ENCODE results near the gene FCHSD2.

The FCHSD2 gene

DNA sequence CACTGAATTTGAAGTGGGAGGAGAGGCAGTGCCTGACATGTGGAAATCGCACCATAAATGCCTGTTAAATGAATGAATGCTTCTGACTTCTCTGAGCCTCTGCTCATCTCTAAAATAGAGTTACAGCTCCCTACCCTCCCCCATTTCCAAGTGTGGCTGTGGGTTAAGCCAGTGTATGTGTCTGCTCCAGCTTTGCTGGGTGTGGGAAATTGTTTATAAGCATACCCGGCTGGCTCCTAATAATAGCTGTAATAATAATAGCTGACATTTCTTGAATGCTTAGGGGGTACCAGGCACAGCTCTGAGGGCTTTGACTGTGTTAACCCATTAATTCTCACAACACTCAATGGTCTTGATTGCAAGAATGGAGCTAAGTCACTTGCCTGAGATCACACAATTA lies 7.0 kb upstream of the FCHSD2 start:
- no peak for DNase-seq (ENCODE audit: low read depth, low spot score)
- no CpG with 5 or more reads among the region's 2 CpGs for WGBS (ENCODE audit: insufficient coverage, insufficient read length)
- no peak overlapping the region for H3K27ac ChIP-seq (ENCODE audit: low read length)

DNA sequence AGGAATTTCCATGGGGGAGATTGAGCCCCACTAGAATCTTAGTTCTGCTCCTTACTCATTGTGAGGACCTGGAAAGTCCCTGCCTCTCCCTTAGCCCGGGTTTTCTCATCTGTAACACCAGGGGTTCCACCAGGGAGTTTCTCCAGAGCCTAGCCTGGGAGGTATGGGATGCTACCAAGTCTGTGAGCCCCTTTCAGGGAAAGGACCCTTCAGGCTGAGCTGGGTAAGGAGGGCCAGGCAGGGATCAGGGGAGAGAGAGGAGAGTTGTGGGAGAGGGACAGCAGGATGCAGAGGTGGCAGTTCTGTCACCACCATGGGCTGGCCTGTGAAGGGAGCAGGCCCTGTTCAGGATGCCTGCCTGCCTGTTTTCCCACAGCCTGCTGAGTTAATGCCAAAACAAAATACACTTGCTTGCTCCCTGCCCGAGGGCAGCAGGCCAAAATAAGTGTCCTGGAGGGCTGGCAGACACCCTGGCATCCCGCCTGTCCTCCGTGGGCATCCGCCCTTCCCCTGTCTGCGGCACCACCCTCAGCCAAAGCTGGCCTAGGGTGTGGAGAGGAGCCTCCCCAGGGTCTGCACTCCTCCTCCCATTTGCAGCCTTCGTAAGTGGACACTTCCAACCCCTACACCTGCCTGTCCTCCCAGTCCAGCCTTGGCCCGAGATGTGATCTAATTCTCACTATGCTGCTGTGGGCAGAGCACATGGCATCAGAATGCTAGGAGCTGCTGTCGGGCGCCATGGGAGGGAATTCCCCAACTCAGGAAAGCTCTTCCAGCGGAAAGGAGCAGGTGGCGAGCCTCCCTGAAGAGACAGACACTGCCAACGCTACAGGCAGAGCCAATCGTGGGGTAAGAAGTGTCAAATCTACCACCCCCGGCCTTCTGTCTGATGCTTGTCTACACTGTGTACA lies 5.9 kb upstream of the FCHSD2 start:
- Histone ChIP-seq H3K27ac (ENCODE audit: low read length) (no peak overlapping the region), H3K4me3 (ENCODE audit: low read length) (no peak overlapping the region), H3K27me3 (ENCODE audit: control insufficient read depth, insufficient read depth, low read length) (no peaks in the 10 kb centered on the region), H3K9me3 (ENCODE audit: control insufficient read depth, insufficient read depth, low read length) (no peaks in the 10 kb centered on the region), H3K4me1 (ENCODE audit: control insufficient read depth, insufficient read depth, low read length) (peaks cover 7% of the 10 kb centered on the region), H3K36me3 (ENCODE audit: control insufficient read depth, insufficient read depth, low read length) (no peaks in the 10 kb centered on the region)
- WGBS (ENCODE audit: insufficient coverage, insufficient read length) = no CpG with 5 or more reads among the region's 15 CpGs
- no peak for DNase-seq (ENCODE audit: low read depth, low spot score)

More for the DNA sequence above, 7.0 kb upstream of the FCHSD2 start:
- H3K4me1 ChIP-seq (ENCODE audit: control insufficient read depth, insufficient read depth, low read length) = peaks cover 9% of the 10 kb centered on the region
- H3K4me3 ChIP-seq (ENCODE audit: low read length) = no peak overlapping the region
- H3K9me3 ChIP-seq (ENCODE audit: control insufficient read depth, insufficient read depth, low read length) = no peaks in the 10 kb centered on the region
- no peaks in the 10 kb centered on the region for H3K36me3 ChIP-seq (ENCODE audit: control insufficient read depth, insufficient read depth, low read length)
- H3K27me3 ChIP-seq (ENCODE audit: control insufficient read depth, insufficient read depth, low read length) = no peaks in the 10 kb centered on the region

DNA sequence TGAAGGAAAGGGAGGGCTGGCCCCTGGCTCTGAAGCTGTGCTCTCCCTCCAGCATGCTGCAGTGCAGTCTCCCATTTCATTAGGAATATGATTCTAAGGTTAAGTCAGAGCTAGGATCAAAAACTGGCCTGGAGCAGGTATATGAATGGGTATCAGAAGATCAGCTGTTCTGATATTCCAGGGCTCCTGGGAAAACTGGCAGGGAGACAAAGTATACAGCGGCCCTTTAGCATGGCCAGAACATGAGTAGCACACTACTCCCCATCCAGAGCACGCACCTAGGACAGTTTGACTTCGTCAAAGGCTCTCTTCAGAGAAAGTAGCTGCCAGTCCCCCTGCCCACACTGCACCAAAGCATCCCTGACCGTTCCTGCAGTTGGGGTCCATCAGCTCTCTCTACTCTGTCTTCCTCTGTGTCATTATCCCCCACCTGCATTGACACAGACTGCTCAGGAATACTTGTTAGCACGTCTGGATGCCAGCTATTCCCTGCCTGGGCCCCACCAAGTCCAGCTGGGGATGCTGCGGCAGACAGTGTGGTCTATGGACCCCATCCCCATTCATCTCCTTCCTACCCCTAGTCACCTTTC lies 4.0 kb upstream of the FCHSD2 start:
- no peak overlapping the region for H3K27ac ChIP-seq (ENCODE audit: low read length)
- no peak overlapping the region for H3K4me3 ChIP-seq (ENCODE audit: low read length)
- H3K4me1 ChIP-seq (ENCODE audit: control insufficient read depth, insufficient read depth, low read length) = no peaks in the 10 kb centered on the region
- no CpG with 5 or more reads among the region's 6 CpGs for WGBS (ENCODE audit: insufficient coverage, insufficient read length)
- H3K27me3 ChIP-seq (ENCODE audit: control insufficient read depth, insufficient read depth, low read length) = no peaks in the 10 kb centered on the region
- no peak for DNase-seq (ENCODE audit: low read depth, low spot score)
- no peaks in the 10 kb centered on the region for H3K9me3 ChIP-seq (ENCODE audit: control insufficient read depth, insufficient read depth, low read length)
- no peaks in the 10 kb centered on the region for H3K36me3 ChIP-seq (ENCODE audit: control insufficient read depth, insufficient read depth, low read length)

DNA sequence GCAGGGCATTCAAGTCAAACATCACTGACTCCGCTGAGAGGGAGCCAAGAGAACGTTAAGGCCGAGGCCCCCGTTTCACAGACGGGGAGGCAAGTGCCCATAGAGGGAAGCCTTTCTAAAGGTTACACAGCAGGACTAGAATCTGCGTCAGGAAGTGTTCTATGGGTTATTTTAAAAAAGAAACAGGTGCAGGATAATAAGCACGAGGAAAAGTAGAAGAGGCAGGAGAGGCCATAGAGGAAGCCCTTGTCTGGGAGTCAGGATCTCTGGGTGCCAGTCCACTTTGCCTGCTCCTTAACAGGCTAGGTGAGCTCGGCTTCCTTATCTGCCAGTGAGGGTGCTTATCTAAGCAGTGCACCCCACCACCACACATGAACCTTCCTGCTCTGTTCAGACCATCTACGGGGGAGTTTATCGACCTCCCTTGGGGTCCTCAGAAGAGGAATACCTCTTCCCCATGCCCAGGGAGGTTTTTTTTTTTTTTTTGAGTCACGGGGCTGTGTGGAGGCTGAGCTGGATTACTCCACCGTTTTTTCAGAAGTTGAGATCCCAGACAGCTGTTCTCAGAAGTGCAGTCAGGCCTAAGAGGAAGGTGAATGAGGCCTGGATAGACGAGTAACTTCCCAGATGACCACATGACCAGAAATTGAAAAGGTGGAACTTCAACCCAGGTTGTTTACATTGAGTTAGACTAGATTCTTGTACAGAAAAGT lies 1.2 kb upstream of the FCHSD2 start:
- peak overlapping the region; percentile 52; the same call in 1 of the 2 replicates for H3K4me3 ChIP-seq (ENCODE audit: low read length)
- no peaks in the 10 kb centered on the region for H3K36me3 ChIP-seq (ENCODE audit: control insufficient read depth, insufficient read depth, low read length)
- H3K9me3 ChIP-seq (ENCODE audit: control insufficient read depth, insufficient read depth, low read length) = no peaks in the 10 kb centered on the region
- WGBS (ENCODE audit: insufficient coverage, insufficient read length) = no CpG with 5 or more reads among the region's 13 CpGs
- DNase-seq (ENCODE audit: low read depth, low spot score) = no peak
- no peak overlapping the region for H3K27ac ChIP-seq (ENCODE audit: low read length)
- H3K4me1 ChIP-seq (ENCODE audit: control insufficient read depth, insufficient read depth, low read length) = 0 out of 2 replicates have a peak, but pooled peaks cover 2% of the 10 kb centered on the region
- H3K27me3 ChIP-seq (ENCODE audit: control insufficient read depth, insufficient read depth, low read length) = peaks cover 3% of the 10 kb centered on the region; the same call in 1 of the 2 replicates

DNA sequence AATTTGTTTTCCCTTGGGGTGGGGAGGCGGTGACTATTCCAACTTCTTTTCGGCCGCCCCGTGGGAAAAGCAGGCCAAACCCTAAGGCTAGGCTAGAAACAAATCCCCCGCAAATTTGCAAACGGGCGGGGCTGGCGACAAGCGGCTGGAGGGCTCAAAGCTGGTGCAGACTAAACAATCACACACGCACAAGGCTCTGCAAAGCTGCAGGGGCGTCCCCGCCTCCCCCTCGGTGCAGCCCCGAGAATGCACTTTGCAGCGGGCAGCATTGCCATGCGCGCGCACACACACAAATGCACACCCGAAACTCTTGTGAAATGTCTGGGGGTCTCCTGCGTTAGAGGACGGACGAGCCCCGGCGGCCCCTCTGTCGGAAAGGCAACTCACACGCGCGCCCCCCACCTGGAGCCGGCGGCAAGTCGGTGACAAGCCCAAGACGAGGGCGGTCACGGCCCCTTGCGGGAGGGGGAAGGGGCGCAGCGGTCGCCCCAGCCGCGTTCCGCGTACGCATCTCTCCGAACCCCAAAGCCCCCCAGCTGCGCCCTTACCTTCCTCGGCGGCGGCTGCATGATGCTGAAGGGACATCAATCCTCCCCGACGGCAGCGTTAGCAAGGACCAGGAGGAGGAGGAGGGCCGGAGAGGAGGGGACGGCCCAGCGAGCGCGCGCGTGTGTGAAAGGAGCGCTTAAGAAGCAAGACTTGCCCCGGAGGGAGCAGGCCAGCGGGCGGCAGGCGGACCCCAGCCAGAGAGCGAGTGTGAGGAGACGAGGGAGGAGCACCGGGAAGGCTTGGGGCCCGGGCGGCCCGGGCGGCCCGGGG lies 600 bp downstream of the FCHSD2 start:
- WGBS (ENCODE audit: insufficient coverage, insufficient read length) = no CpG with 5 or more reads among the region's 71 CpGs
- Histone ChIP-seq H3K36me3 (ENCODE audit: control insufficient read depth, insufficient read depth, low read length) (no peaks in the 10 kb centered on the region), H3K27ac (ENCODE audit: low read length) (no peak overlapping the region), H3K27me3 (ENCODE audit: control insufficient read depth, insufficient read depth, low read length) (peaks cover 3% of the 10 kb centered on the region; the same call in 1 of the 2 replicates), H3K9me3 (ENCODE audit: control insufficient read depth, insufficient read depth, low read length) (no peaks in the 10 kb centered on the region), H3K4me1 (ENCODE audit: control insufficient read depth, insufficient read depth, low read length) (0 out of 2 replicates have a peak, but pooled peaks cover 2% of the 10 kb centered on the region), H3K4me3 (ENCODE audit: low read length) (peak overlapping the region; percentile 52)
- no peak for DNase-seq (ENCODE audit: low read depth, low spot score)

DNA sequence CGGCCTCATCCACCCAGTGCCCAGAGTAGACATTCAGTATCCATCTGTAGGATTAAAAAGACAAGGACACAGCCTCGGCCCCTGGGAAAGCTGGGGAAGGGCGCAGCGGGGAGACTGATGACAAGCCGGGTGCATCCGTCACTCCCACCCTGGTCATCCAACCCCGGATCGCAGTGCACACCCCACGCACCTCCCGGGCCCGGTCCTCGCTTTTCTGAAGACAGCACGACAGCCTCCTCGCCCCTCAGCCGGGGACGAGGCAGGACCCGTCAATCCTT lies 1.1 kb downstream of the FCHSD2 start:
- no peak for DNase-seq (ENCODE audit: low read depth, low spot score)
- Histone ChIP-seq H3K27ac (ENCODE audit: low read length) (no peak overlapping the region), H3K27me3 (ENCODE audit: control insufficient read depth, insufficient read depth, low read length) (peaks cover 3% of the 10 kb centered on the region; the same call in 1 of the 2 replicates), H3K4me3 (ENCODE audit: low read length) (peak overlapping the region; percentile 52; the same call in 1 of the 2 replicates), H3K9me3 (ENCODE audit: control insufficient read depth, insufficient read depth, low read length) (no peaks in the 10 kb centered on the region), H3K4me1 (ENCODE audit: control insufficient read depth, insufficient read depth, low read length) (0 out of 2 replicates have a peak, but pooled peaks cover 2% of the 10 kb centered on the region), H3K36me3 (ENCODE audit: control insufficient read depth, insufficient read depth, low read length) (no peaks in the 10 kb centered on the region)
- WGBS (ENCODE audit: insufficient coverage, insufficient read length) = no CpG with 5 or more reads among the region's 17 CpGs

DNA sequence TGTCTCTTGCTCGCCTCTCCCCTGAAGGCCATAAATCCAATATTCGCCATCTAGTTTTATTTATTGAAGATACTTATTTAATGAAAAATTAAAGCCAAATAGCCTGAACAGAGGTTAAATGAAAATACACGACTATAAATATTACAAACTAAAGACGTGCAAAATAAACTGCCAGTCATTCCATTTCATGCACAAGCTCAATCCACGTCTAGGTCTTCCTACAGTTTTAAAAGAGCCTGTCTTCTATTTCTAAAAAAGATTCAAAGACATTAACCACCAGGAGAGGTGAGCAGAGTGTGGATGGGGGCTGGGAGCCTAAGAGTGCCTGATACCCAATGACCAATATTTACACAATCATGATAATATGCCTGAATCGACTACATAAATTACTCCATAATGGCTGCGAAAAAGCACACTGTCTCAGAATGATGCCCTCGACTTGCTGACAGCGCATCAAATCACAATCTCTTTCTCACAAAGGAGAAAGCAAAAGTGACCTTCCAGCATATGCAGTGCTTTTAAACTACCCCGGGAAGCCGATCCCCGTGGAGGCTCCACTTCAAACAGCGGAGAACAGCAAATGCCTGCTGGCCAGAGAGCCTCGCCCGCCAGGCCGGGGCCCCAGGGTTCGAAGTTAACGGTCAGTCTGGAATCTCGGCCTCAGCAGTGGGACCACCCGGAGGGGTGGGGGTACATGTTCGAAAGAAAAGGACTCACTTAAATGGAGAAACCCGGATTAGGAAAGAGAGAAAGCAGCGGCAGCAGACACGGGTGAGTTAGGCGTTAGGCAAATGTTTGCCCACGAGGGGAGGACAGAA lies 1.7 kb downstream of the FCHSD2 start:
- Histone ChIP-seq H3K36me3 (ENCODE audit: control insufficient read depth, insufficient read depth, low read length) (no peaks in the 10 kb centered on the region), H3K27ac (ENCODE audit: low read length) (no peak overlapping the region), H3K4me3 (ENCODE audit: low read length) (peak overlapping the region; percentile 52; the same call in 1 of the 2 replicates), H3K27me3 (ENCODE audit: control insufficient read depth, insufficient read depth, low read length) (peaks cover 3% of the 10 kb centered on the region; the same call in 1 of the 2 replicates), H3K9me3 (ENCODE audit: control insufficient read depth, insufficient read depth, low read length) (no peaks in the 10 kb centered on the region), H3K4me1 (ENCODE audit: control insufficient read depth, insufficient read depth, low read length) (0 out of 2 replicates have a peak, but pooled peaks cover 2% of the 10 kb centered on the region)
- DNase-seq (ENCODE audit: low read depth, low spot score) = no peak
- WGBS (ENCODE audit: insufficient coverage, insufficient read length) = no CpG with 5 or more reads among the region's 26 CpGs

DNA sequence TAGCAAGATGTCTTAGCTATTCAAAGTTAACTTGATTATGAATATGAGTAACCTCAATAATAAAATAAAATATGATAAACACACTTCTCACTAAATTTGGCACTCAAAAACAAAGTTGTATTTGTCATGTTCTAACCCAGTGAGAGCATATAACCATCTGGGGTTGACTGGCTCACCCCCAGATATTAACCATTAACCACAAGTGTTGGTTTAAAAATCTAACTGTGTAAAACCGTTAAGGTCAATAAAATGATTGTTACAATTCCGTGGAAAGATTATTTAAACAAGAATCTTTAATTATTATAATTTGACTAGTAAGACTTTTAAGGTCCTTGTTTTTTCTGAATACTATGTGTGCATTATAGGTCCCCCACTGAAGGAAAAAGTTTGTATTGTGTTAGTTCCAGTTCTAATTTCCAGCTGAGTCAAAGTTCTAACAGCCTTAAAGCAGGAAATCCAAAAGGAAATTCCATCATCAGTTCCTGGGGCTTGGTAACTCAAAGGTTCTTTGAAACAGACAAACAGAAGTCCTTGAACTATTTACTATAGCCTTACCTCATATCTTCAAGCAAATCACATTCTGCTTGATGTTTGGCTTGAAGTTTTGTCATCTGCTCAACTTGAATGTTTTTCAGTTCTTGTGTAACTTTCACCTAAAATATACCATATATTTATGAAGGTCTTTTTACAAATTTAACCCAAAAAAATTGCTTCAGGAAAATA lies 2.5 kb downstream of the FCHSD2 start:
- H3K36me3 ChIP-seq (ENCODE audit: control insufficient read depth, insufficient read depth, low read length) = no peaks in the 10 kb centered on the region
- H3K27ac ChIP-seq (ENCODE audit: low read length) = no peak overlapping the region
- WGBS (ENCODE audit: insufficient coverage, insufficient read length) = no CpG with 5 or more reads among the region's 2 CpGs
- no peaks in the 10 kb centered on the region for H3K9me3 ChIP-seq (ENCODE audit: control insufficient read depth, insufficient read depth, low read length)
- peaks cover 3% of the 10 kb centered on the region; the same call in 1 of the 2 replicates for H3K27me3 ChIP-seq (ENCODE audit: control insufficient read depth, insufficient read depth, low read length)
- DNase-seq (ENCODE audit: low read depth, low spot score) = no peak
- 0 out of 2 replicates have a peak, but pooled peaks cover 2% of the 10 kb centered on the region for H3K4me1 ChIP-seq (ENCODE audit: control insufficient read depth, insufficient read depth, low read length)
- no peak overlapping the region for H3K4me3 ChIP-seq (ENCODE audit: low read length)

DNA sequence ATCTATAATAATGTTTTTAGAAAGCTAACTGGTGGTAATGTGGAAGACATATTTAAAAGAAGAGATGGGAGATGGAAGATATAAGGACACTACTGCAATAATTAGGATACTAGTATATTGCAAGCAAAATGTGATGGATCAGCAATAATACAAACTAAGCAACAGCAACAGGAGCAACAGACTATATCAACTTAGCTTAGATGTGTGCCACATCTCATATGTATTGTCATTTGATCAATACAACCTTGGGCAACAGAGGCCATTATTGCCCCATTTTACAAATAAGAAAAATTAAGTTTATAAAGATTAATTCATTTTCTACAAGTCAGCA lies 4.2 kb downstream of the FCHSD2 start:
- no peaks in the 10 kb centered on the region for H3K36me3 ChIP-seq (ENCODE audit: control insufficient read depth, insufficient read depth, low read length)
- H3K4me3 ChIP-seq (ENCODE audit: low read length) = no peak overlapping the region
- DNase-seq (ENCODE audit: low read depth, low spot score) = no peak
- H3K9me3 ChIP-seq (ENCODE audit: control insufficient read depth, insufficient read depth, low read length) = no peaks in the 10 kb centered on the region
- H3K27ac ChIP-seq (ENCODE audit: low read length) = no peak overlapping the region
- H3K27me3 ChIP-seq (ENCODE audit: control insufficient read depth, insufficient read depth, low read length) = peaks cover 3% of the 10 kb centered on the region; the same call in 1 of the 2 replicates
- 0 out of 2 replicates have a peak, but pooled peaks cover 2% of the 10 kb centered on the region for H3K4me1 ChIP-seq (ENCODE audit: control insufficient read depth, insufficient read depth, low read length)
